Measurements from ENCODE around the gene CDCP1.
A peak's percentile ranks its signal among the peaks of the same experiment; 100 is the strongest.

The CDCP1 gene

GRCh38 chr3:45042162-45042561 is 104.0 kb downstream of the CDCP1 start:
- no peaks in the 10 kb centered on the region for H4K20me1 ChIP-seq (ENCODE audit: low read depth, low read length)
- no peak overlapping the region for H3K4me3 ChIP-seq (ENCODE audit: insufficient read depth, low read length, poor library complexity, severe bottlenecking)
- no peaks in the 10 kb centered on the region for H3K9me3 ChIP-seq (ENCODE audit: insufficient read depth, low read length)
- H3K27me3 ChIP-seq (ENCODE audit: low read length), result no peaks in the 10 kb centered on the region
- H3K36me3 ChIP-seq (ENCODE audit: low read length), result no peaks in the 10 kb centered on the region
- no peak overlapping the region for H3K9ac ChIP-seq (ENCODE audit: low read length)
- H3K79me2 ChIP-seq (ENCODE audit: insufficient read depth, low read length), result no peaks in the 10 kb centered on the region
- no peaks in the 10 kb centered on the region for H3K9me2 ChIP-seq (replicated peaks; ENCODE audit: insufficient read depth, low read length)
- H3F3A ChIP-seq (ENCODE audit: insufficient read depth), result no peaks in the 10 kb centered on the region
- TF ChIP-seq EZH2phosphoT487 (conservative IDR thresholded peaks at IDR 0.05; ENCODE audit: low read length), result no peak
- no peak for TF ChIP-seq CTCF (IDR thresholded peaks at IDR 0.05; ENCODE audit: insufficient read depth, low read length, poor library complexity, severe bottlenecking)
- no peak overlapping the region for H3K27ac ChIP-seq (ENCODE audit: low read depth, low read length)
- H2AFZ ChIP-seq (ENCODE audit: low read depth, low read length, severe bottlenecking), result no peak overlapping the region
- no peak overlapping the region for H3K4me2 ChIP-seq (ENCODE audit: low read depth, low read length, poor library complexity, severe bottlenecking)

GRCh38 chr3:45041666-45042065 is 104.5 kb downstream of the CDCP1 start:
- Histone ChIP-seq H4K20me1 (ENCODE audit: low read depth, low read length) (no peaks in the 10 kb centered on the region), H3F3A (ENCODE audit: insufficient read depth) (no peaks in the 10 kb centered on the region), H3K36me3 (ENCODE audit: low read length) (no peaks in the 10 kb centered on the region), H2AFZ (ENCODE audit: low read depth, low read length, severe bottlenecking) (no peak overlapping the region), H3K9ac (ENCODE audit: low read length) (no peak overlapping the region), H3K4me3 (ENCODE audit: insufficient read depth, low read length, poor library complexity, severe bottlenecking) (no peak overlapping the region), H3K27me3 (ENCODE audit: low read length) (no peaks in the 10 kb centered on the region), H3K9me3 (ENCODE audit: insufficient read depth, low read length) (no peaks in the 10 kb centered on the region), H3K79me2 (ENCODE audit: insufficient read depth, low read length) (no peaks in the 10 kb centered on the region), H3K27ac (ENCODE audit: low read depth, low read length) (no peak overlapping the region), H3K9me2 (replicated peaks; ENCODE audit: insufficient read depth, low read length) (no peaks in the 10 kb centered on the region), H3K4me2 (ENCODE audit: low read depth, low read length, poor library complexity, severe bottlenecking) (no peak overlapping the region)
- TF ChIP-seq CTCF (IDR thresholded peaks at IDR 0.05; ENCODE audit: insufficient read depth, low read length, poor library complexity, severe bottlenecking) (no peak), EZH2phosphoT487 (conservative IDR thresholded peaks at IDR 0.05; ENCODE audit: low read length) (no peak)

- Histone ChIP-seq H4K20me1 (ENCODE audit: low read depth, low read length) (no peaks in the 10 kb centered on the region), H3F3A (ENCODE audit: insufficient read depth) (no peaks in the 10 kb centered on the region), H3K9me3 (ENCODE audit: insufficient read depth, low read length) (no peaks in the 10 kb centered on the region), H3K36me3 (ENCODE audit: low read length) (no peaks in the 10 kb centered on the region), H3K4me2 (ENCODE audit: low read depth, low read length, poor library complexity, severe bottlenecking) (no peak overlapping the region), H3K27me3 (ENCODE audit: low read length) (no peaks in the 10 kb centered on the region), H3K9me2 (replicated peaks; ENCODE audit: insufficient read depth, low read length) (no peaks in the 10 kb centered on the region), H3K4me3 (ENCODE audit: insufficient read depth, low read length, poor library complexity, severe bottlenecking) (no peak overlapping the region), H3K27ac (ENCODE audit: low read depth, low read length) (no peak overlapping the region), H2AFZ (ENCODE audit: low read depth, low read length, severe bottlenecking) (no peak overlapping the region), H3K9ac (ENCODE audit: low read length) (no peak overlapping the region), H3K79me2 (ENCODE audit: insufficient read depth, low read length) (no peaks in the 10 kb centered on the region)
- TF ChIP-seq EZH2phosphoT487 (conservative IDR thresholded peaks at IDR 0.05; ENCODE audit: low read length) (no peak), CTCF (IDR thresholded peaks at IDR 0.05; ENCODE audit: insufficient read depth, low read length, poor library complexity, severe bottlenecking) (peak; percentile 92)
Measured at GRCh38 chr3:45037720-45038455, 108.3 kb downstream of the CDCP1 start.
